Measurements from ENCODE around the gene ZNF534.
"Not testable (repeated sequence)": the region's sequence is repeated elsewhere in the genome, so short reads cannot be mapped to it uniquely, and the experiment has no call there.

The ZNF534 gene

GRCh38 chr19:52498571-52498970 lies 69.6 kb downstream of the ZNF534 start:
- no peak overlapping the region for H3K27ac ChIP-seq (ENCODE audit: low read length)
- H3K36me3 ChIP-seq (ENCODE audit: control insufficient read depth, insufficient read depth, low read length) = no peaks in the 10 kb centered on the region
- H3K9me3 ChIP-seq (ENCODE audit: control insufficient read depth, insufficient read depth, low read length) = no peaks in the 10 kb centered on the region
- H3K27me3 ChIP-seq (ENCODE audit: control insufficient read depth, insufficient read depth, low read length) = peaks cover 14% of the 10 kb centered on the region
- H3K4me3 ChIP-seq (ENCODE audit: low read length) = no peak overlapping the region
- WGBS (ENCODE audit: insufficient coverage, insufficient read length) = no CpG with 5 or more reads among the region's 8 CpGs
- no peaks in the 10 kb centered on the region for H3K4me1 ChIP-seq (ENCODE audit: control insufficient read depth, insufficient read depth, low read length)
- DNase-seq (ENCODE audit: low read depth, low spot score) = no peak

GRCh38 chr19:52500474-52500873 lies 71.5 kb downstream of the ZNF534 start:
- not testable (repeated sequence) for H3K9me3 ChIP-seq (ENCODE audit: control insufficient read depth, insufficient read depth, low read length); DNase-seq (ENCODE audit: low read depth, low spot score); H3K4me3 ChIP-seq (ENCODE audit: low read length); H3K36me3 ChIP-seq (ENCODE audit: control insufficient read depth, insufficient read depth, low read length); H3K4me1 ChIP-seq (ENCODE audit: control insufficient read depth, insufficient read depth, low read length); H3K27ac ChIP-seq (ENCODE audit: low read length)
- WGBS (ENCODE audit: insufficient coverage, insufficient read length) = no CpG with 5 or more reads among the region's 3 CpGs
- peaks cover 14% of the 10 kb centered on the region for H3K27me3 ChIP-seq (ENCODE audit: control insufficient read depth, insufficient read depth, low read length)

DNA sequence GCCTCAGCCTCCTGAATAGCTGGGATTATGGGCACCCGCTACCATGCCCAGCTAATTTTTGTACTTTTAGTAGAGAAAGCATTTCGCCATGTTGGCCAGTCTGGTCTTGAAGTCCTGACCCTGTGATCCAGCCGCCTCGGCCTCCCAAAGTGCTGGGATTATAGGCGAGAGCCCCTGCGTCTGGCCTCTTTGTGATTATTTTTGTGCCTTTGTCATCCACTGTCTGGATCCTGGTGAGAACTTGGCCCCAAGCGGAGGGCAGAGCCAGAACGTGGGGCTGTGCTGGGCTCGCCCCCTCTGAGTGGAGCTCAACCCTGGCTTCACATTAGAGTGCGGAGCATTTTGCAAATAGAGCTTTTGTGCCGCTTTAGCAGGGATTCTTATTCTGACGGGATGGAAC lies 72.0 kb downstream of the ZNF534 start:
- not testable (repeated sequence) for DNase-seq (ENCODE audit: low read depth, low spot score); H3K4me1 ChIP-seq (ENCODE audit: control insufficient read depth, insufficient read depth, low read length); H3K36me3 ChIP-seq (ENCODE audit: control insufficient read depth, insufficient read depth, low read length); H3K27ac ChIP-seq (ENCODE audit: low read length); H3K4me3 ChIP-seq (ENCODE audit: low read length); H3K9me3 ChIP-seq (ENCODE audit: control insufficient read depth, insufficient read depth, low read length)
- WGBS (ENCODE audit: insufficient coverage, insufficient read length) = no CpG with 5 or more reads among the region's 12 CpGs
- peaks cover 14% of the 10 kb centered on the region for H3K27me3 ChIP-seq (ENCODE audit: control insufficient read depth, insufficient read depth, low read length)
